H1 (cell line): ENCODE measurements around the gene ACE. TPM values are rescaled to one million over a fixed set of nuclear protein-coding genes. Genes with fewer than 3 reads are reported as not detected.

Experiments used
- CTCF ChIA-PET: fragments of 300-600 bp; sonication (Branson Sonifier 250); formaldehyde crosslinking; loops from one replicate; lab custom pipeline; 2021; ENCODE audit not compliant: partially characterized antibody; lab: Charles Lee
- POLR2A ChIA-PET: fragments of 300-600 bp; sonication (Branson Sonifier 250); formaldehyde crosslinking; loops from one replicate; lab custom pipeline; 2021; ENCODE audit warnings: inconsistent platforms; ENCODE audit not compliant: partially characterized antibody; lab: Charles Lee
- DNase-seq, 2 experiments: peaks; one replicate each; pipeline versions ENCODE4 v3.0.0 to v3.0.0-alpha.2; 2010 to 2022; ENCODE audit warnings: low spot score in 2 of 2, low read depth in 1 of 2, mixed read lengths in 1 of 2
- FAIRE-seq: peaks from 2 replicates; lab custom pipeline; 2011; peaks lifted over from hg19 to GRCh38; lab: Jason Lieb, UNC
- H2AFZ ChIP-seq: 2 replicates; pipeline ENCODE4 v1.8.1; 2012; ENCODE audit warnings: low read length, inconsistent platforms
- H2AK5ac ChIP-seq: 2 replicates; pipeline ENCODE4 v1.6.1; 2013; ENCODE audit warnings: low read depth, low read length
- H2BK120ac ChIP-seq: replicated peaks from 2 replicates; pipeline ENCODE3; 2013; ENCODE audit warnings: low read depth, low read length, inconsistent platforms
- H2BK12ac ChIP-seq: 2 replicates; pipeline ENCODE4 v1.6.1; 2013; ENCODE audit warnings: low read depth, low read length
- H2BK15ac ChIP-seq: 2 replicates; pipeline ENCODE4 v1.6.1; 2013; ENCODE audit warnings: low read length
- H2BK20ac ChIP-seq: 2 replicates; pipeline ENCODE4 v1.6.1; 2013; ENCODE audit warnings: low read length
- H2BK5ac ChIP-seq: 2 replicates; pipeline ENCODE4 v1.6.1; 2013; ENCODE audit warnings: low read depth, low read length
- H3K14ac ChIP-seq: 2 replicates; pipeline ENCODE4 v1.6.1; 2013; ENCODE audit warnings: inconsistent platforms; ENCODE audit not compliant: insufficient read length
- H3K18ac ChIP-seq: 2 replicates; pipeline ENCODE4 v1.6.1; 2013; ENCODE audit warnings: low read length; ENCODE audit errors: extremely low read depth
- H3K23ac ChIP-seq: 2 replicates; pipeline ENCODE4 v1.6.1; 2013; ENCODE audit warnings: inconsistent platforms; ENCODE audit not compliant: insufficient read length
- H3K23me2 ChIP-seq: 2 replicates; pipeline ENCODE4 v1.6.1; 2013; ENCODE audit warnings: low read depth, low read length
- H3K27ac ChIP-seq: 2 replicates; pipeline ENCODE4 v1.6.1; 2011; ENCODE audit warnings: low read depth, low read length, inconsistent platforms
- H3K27me3 ChIP-seq, 4 experiments: replicated peaks in 1 of 4; 1 replicate in 1 of 4; 2 replicates in 3 of 4; pipeline versions ENCODE4 v1.6.1 to v1.8.1; 2011 to 2013; ENCODE audit warnings: low read length in 3 of 4, mild to moderate bottlenecking in 3 of 4, inconsistent platforms in 2 of 4, mixed read lengths in 2 of 4, moderate library complexity in 1 of 4; ENCODE audit not compliant: control insufficient read depth in 3 of 4, insufficient read depth in 3 of 4; ENCODE audit errors: extremely low read depth in 1 of 4
- H3K36me3 ChIP-seq, 4 experiments: 2 replicates each; pipeline versions ENCODE4 v1.6.1 to v1.8.1; 2011 to 2013; ENCODE audit warnings: mild to moderate bottlenecking in 4 of 4, low read length in 3 of 4, moderate library complexity in 2 of 4, control low read depth in 1 of 4, inconsistent platforms in 1 of 4; ENCODE audit not compliant: insufficient read depth in 4 of 4, control insufficient read depth in 2 of 4
- H3K4ac ChIP-seq: replicated peaks from 2 replicates; pipeline ENCODE3; 2013; ENCODE audit warnings: low read length, low read depth, mixed read lengths, inconsistent platforms; ENCODE audit not compliant: insufficient read length
- H3K4me1 ChIP-seq, 4 experiments: replicated peaks in 1 of 4; 1 replicate in 1 of 4; 2 replicates in 3 of 4; pipeline versions ENCODE4 v1.6.1 to v1.8.1; 2011 to 2013; ENCODE audit warnings: low read length in 3 of 4, inconsistent platforms in 2 of 4, mixed read lengths in 1 of 4; ENCODE audit not compliant: insufficient read depth in 4 of 4, control insufficient read depth in 3 of 4
- H3K4me2 ChIP-seq, 2 experiments: 2 replicates each; pipeline versions ENCODE4 v1.6.1 to v1.8.1; 2011 to 2013; ENCODE audit warnings: low read depth in 2 of 2, low read length in 2 of 2, control low read depth in 1 of 2, inconsistent platforms in 1 of 2, mild to moderate bottlenecking in 1 of 2; ENCODE audit not compliant: insufficient read depth in 1 of 2
- H3K4me3 ChIP-seq, 4 experiments: fragments of 200-600, 300-600 bp in 1 of 4; sonication (generic), shearing (Covaris generic), sonication (Bioruptor Twin) in 1 of 4; 2 replicates each; pipeline versions ENCODE4 v1.5.1 to v1.8.1; 2011 to 2016; ENCODE audit warnings: low read length in 4 of 4, low read depth in 3 of 4, control low read depth in 2 of 4, inconsistent platforms in 2 of 4, mild to moderate bottlenecking in 2 of 4, mixed read lengths in 1 of 4, moderate library complexity in 1 of 4; ENCODE audit not compliant: insufficient read depth in 2 of 4; ENCODE audit errors: extremely low read depth in 1 of 4
- H3K56ac ChIP-seq: replicated peaks from 2 replicates; pipeline ENCODE3; 2013; ENCODE audit warnings: low read depth, mild to moderate bottlenecking, mixed read lengths, low read length, inconsistent platforms; ENCODE audit not compliant: insufficient read length
- H3K79me1 ChIP-seq: 2 replicates; pipeline ENCODE4 v1.6.1; 2013; ENCODE audit warnings: low read depth, low read length, control low read depth
- H3K79me2 ChIP-seq, 2 experiments: 2 replicates each; pipeline versions ENCODE4 v1.6.1 to v1.8.1; 2012 to 2013; ENCODE audit warnings: low read length in 2 of 2, mild to moderate bottlenecking in 2 of 2, inconsistent platforms in 1 of 2; ENCODE audit not compliant: insufficient read depth in 2 of 2, control insufficient read depth in 1 of 2
- H3K9ac ChIP-seq, 4 experiments: replicated peaks in 1 of 4; 1 replicate in 1 of 4; 2 replicates in 3 of 4; pipeline versions ENCODE4 v1.6.1 to v1.8.1; 2011 to 2013; ENCODE audit warnings: low read depth in 3 of 4, low read length in 3 of 4, control low read depth in 2 of 4, mild to moderate bottlenecking in 2 of 4, moderate library complexity in 2 of 4, inconsistent platforms in 1 of 4; ENCODE audit errors: extremely low read depth in 1 of 4
- H3K9me3 ChIP-seq, 2 experiments: 2 replicates each; pipeline versions ENCODE4 v1.6.1 to v1.8.1; 2012 to 2013; ENCODE audit warnings: mild to moderate bottlenecking in 2 of 2, moderate library complexity in 2 of 2, control low read depth in 1 of 2, inconsistent platforms in 1 of 2, low read depth in 1 of 2, low read length in 1 of 2, mixed read lengths in 1 of 2; ENCODE audit not compliant: insufficient read depth in 2 of 2
- H4K20me1 ChIP-seq, 2 experiments: replicated peaks in 1 of 2; 2 replicates each; pipeline versions ENCODE3 to v1.8.1; 2011 to 2013; ENCODE audit warnings: inconsistent platforms in 2 of 2, low read length in 2 of 2, mild to moderate bottlenecking in 1 of 2; ENCODE audit not compliant: insufficient read depth in 2 of 2, control insufficient read depth in 1 of 2
- H4K5ac ChIP-seq: 2 replicates; pipeline ENCODE4 v1.6.1; 2013; ENCODE audit warnings: low read length, low read depth, mixed read lengths, inconsistent platforms; ENCODE audit not compliant: insufficient read length
- H4K8ac ChIP-seq: 2 replicates; pipeline ENCODE4 v1.8.0; 2013; ENCODE audit warnings: mild to moderate bottlenecking, moderate library complexity, low read length, inconsistent platforms; ENCODE audit not compliant: insufficient read depth; ENCODE audit errors: extremely low read depth
- H4K91ac ChIP-seq: replicated peaks from 2 replicates; pipeline ENCODE3; 2013; ENCODE audit warnings: low read length, mixed read lengths, inconsistent platforms; ENCODE audit not compliant: insufficient read length
- KDM1A ChIP-seq: fragments of 200-600, 300-600 bp; sonication (generic); IDR thresholded peaks from 2 replicates; pipeline ENCODE4 v1.7.1; 2016; ENCODE audit warnings: mild to moderate bottlenecking, low read length, borderline replicate concordance
- KDM4A ChIP-seq: IDR thresholded peaks from one replicate; pipeline ENCODE4 v1.7.1; 2012; ENCODE audit warnings: low read depth, mild to moderate bottlenecking, moderate library complexity, low read length, inconsistent platforms; ENCODE audit not compliant: severe bottlenecking
- WGBS, 2 experiments: shearing (Covaris generic) in 1 of 2; methylation state at CpG; one replicate each; pipeline versions ENCODE4 v1.1.6 to v1.1.7; 2013 to 2015; ENCODE audit warnings: low lambda C conversion rate in 2 of 2, mixed read lengths in 2 of 2, inconsistent platforms in 1 of 2, low coverage in 1 of 2, missing lambda C conversion rate in 1 of 2; ENCODE audit not compliant: insufficient replicate concordance in 2 of 2, insufficient coverage in 1 of 2, insufficient read length in 1 of 2; ENCODE audit errors: extremely low coverage in 1 of 2, missing lambda C conversion rate in 1 of 2; 5-methylcytosine and 5-hydroxymethylcytosine counted together
- polyA plus RNA-seq, 7 experiments: library from polyadenylated mRNA; depleted of rRNA in 3 of 7; stranded (reverse) in 5 of 7; unstranded in 2 of 7; fragments of >200 nt in 5 of 7; fragments of 200-250 nt in 2 of 7; gene quantifications; 1 replicate in 5 of 7; 2 replicates in 1 of 7; 4 replicates in 1 of 7; pipeline versions ENCODE4 v1.2.1 to v1.2.3, GENCODE V29; 2011 to 2013; ENCODE audit warnings: missing spikeins in 2 of 7, mixed read lengths in 2 of 7
- total RNA-seq: library from RNA; stranded (reverse); fragmentation: NEBNext Ultra II Directional; extraction: Animal tissue kit (Norgen Biotek cat#: 25700); gene quantifications from 2 replicates; pipeline ENCODE4 v1.2.1, GENCODE V29; 2021

ACE gene
- total and polyA plus RNA-seq, 2 of the 8 experiments (the other 6 are each of a cell fraction or from before 2014, with no cell fraction given) = 2.5 to 5.5 TPM

DNA sequence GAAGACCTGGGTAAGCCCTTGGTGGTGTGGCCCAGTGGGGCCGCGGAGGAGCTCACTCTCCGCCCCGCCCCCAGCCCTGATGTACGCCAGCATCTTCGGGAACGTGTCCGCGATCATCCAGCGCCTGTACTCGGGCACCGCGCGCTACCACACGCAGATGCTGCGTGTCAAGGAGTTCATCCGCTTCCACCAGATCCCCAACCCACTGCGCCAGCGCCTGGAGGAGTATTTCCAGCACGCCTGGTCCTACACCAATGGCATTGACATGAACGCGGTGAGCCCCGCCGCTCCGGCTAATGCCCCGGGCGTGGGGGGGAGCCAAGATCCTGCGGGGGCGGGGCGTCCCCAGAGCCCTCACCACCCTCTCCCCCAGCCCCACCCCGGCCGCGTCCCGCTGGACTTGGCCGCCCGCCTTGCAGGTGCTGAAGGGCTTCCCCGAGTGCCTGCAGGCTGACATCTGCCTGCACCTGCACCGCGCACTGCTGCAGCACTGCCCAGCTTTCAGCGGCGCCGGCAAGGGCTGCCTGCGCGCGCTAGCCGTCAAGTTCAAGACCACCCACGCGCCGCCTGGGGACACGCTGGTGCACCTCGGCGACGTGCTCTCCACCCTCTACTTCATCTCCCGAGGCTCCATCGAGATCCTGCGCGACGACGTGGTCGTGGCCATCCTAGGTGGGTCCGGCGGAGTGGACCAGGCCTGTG, 61.3 kb downstream of the ACE start:
- Histone ChIP-seq H2BK120ac (no peak overlapping the region), H3K27me3 (peaks cover 0 to 23% (median 14%) of the 10 kb centered on the region in 4 experiments; a peak in 5 of 7 replicates), H3K36me3 (no peaks in the 10 kb centered on the region), H3K4me3 (peak overlapping the region; percentile 7 to 57 (median 22); a peak in 7 of 8 replicates), H3K4ac (no peak overlapping the region), H3K9me3 (no peaks in the 10 kb centered on the region), H3K79me2 (no peaks in the 10 kb centered on the region), H4K20me1 (no peaks in the 10 kb centered on the region), H2BK15ac (peak overlapping the region; percentile 81; the same call in 1 of the 2 replicates), H2BK20ac (no peak overlapping the region), H3K4me2 (peak overlapping the region; percentile 69 to 78), H2AK5ac (no peak overlapping the region), H4K5ac (no peak overlapping the region)
- 30% methylated on average over 41 of the region's 62 CpGs; no CpG with 5 or more reads in 1 of the 2 experiments for WGBS, 2 experiments
- TF ChIP-seq KDM1A (no peak), KDM4A (peak; percentile 24)
- TF ChIP-seq, all 59 proteins: peak for 1
- Histone ChIP-seq H3K14ac (no peak overlapping the region), H4K91ac (no peak overlapping the region), H2AFZ (no peak overlapping the region; the same call in 1 of the 2 replicates), H3K27ac (no peak overlapping the region), H3K4me1 (peaks cover 0 to 15% (median 2%) of the 10 kb centered on the region in 4 experiments; a peak in 5 of 7 replicates), H3K9ac (no peak overlapping the region; a peak in 1 of 7 replicates), H3K79me1 (no peaks in the 10 kb centered on the region), H2BK5ac (no peak overlapping the region), H3K23ac (no peak overlapping the region), H3K56ac (no peak overlapping the region), H4K8ac (peak overlapping the region; percentile 46; the same call in 1 of the 2 replicates), H2BK12ac (no peak overlapping the region), H3K23me2 (peaks cover 7% of the 10 kb centered on the region; the same call in 1 of the 2 replicates), H3K18ac (no peak overlapping the region; the same call in none of the 2 replicates)
- POLR2A ChIA-PET = interaction anchor here (0.5 to 1.1 kb wide), 3 partner anchors 11 to 1444 kb away, joined by 3 to 4 read pairs (median 3); no protein-coding TSS in a partner anchor
- peak in 1 of 2 experiments; percentile 55 for DNase-seq
- CTCF ChIA-PET = interaction anchor here (1.0 to 1.5 kb wide), 3 partner anchors 8 to 63 kb away, joined by 3 read pairs; no protein-coding TSS in a partner anchor
- no peak for FAIRE-seq
